MCF 10A (cell line): ENCODE data around the gene ABCC5. TPM values are rescaled to one million over a fixed set of nuclear protein-coding genes. Genes with fewer than 3 reads are reported as not detected.

ENCODE experiments used
- BruUV-seq: library from RNA; stranded (reverse); fragments of 400-500 nt; replicated peaks from 2 replicates; lab custom pipeline; 2021; lab: Mats Ljungman, UMichigan
- CTCF ChIA-PET: fragments of 300-600 bp; sonication (Branson Sonifier 250); formaldehyde crosslinking; extraction: SDS; loops from one replicate; lab custom pipeline; 2021; ENCODE audit warnings: antibody characterized with exemption, inconsistent platforms; lab: Yijun Ruan, JAX
- POLR2A ChIA-PET: fragments of 300-600, 350-650 bp; sonication (Branson Sonifier 250); formaldehyde crosslinking; extraction: SDS; loops from one replicate; lab custom pipeline; 2020; ENCODE audit warnings: antibody characterized with exemption, inconsistent platforms; lab: Yijun Ruan, JAX
- DNase-seq: peaks from one replicate; pipeline ENCODE4 v3.0.0-alpha.2; 2018; ENCODE audit not compliant: unreplicated experiment
- H3K27ac Mint-ChIP-seq: one replicate; pipeline ENCODE4 v1.8.0; 2022; ENCODE audit warnings: mild to moderate bottlenecking, low read depth, mixed read lengths; ENCODE audit not compliant: unreplicated experiment
- H3K27me3 Mint-ChIP-seq: one replicate; pipeline ENCODE4 v1.8.0; 2022; ENCODE audit warnings: mixed read lengths; ENCODE audit not compliant: insufficient read depth, unreplicated experiment
- H3K36me3 Mint-ChIP-seq: one replicate; pipeline ENCODE4 v1.8.0; 2022; ENCODE audit warnings: mild to moderate bottlenecking, moderate library complexity, mixed read lengths; ENCODE audit not compliant: insufficient read depth, unreplicated experiment
- H3K4me1 Mint-ChIP-seq: one replicate; pipeline ENCODE4 v1.8.0; 2022; ENCODE audit warnings: mixed read lengths; ENCODE audit not compliant: insufficient read depth, unreplicated experiment
- H3K4me3 Mint-ChIP-seq: one replicate; pipeline ENCODE4 v1.8.0; 2022; ENCODE audit warnings: mild to moderate bottlenecking, moderate library complexity, mixed read lengths; ENCODE audit not compliant: unreplicated experiment
- H3K9me3 Mint-ChIP-seq: one replicate; pipeline ENCODE4 v1.8.0; 2022; ENCODE audit warnings: mixed read lengths; ENCODE audit not compliant: unreplicated experiment
- CTCF ChIP-seq: fragments of 200-600 bp; IDR thresholded peaks from one replicate; pipeline ENCODE4 v1.8.0; 2022; ENCODE audit warnings: antibody characterized with exemption, mild to moderate bottlenecking; ENCODE audit not compliant: unreplicated experiment
- intact Hi-C: fragments of 100-400 bp; cut with micrococcal nuclease; formaldehyde crosslinking; loops from 2 replicates; pipeline ENCODE4 v1.14.1; 2022
- total RNA-seq: library from RNA; stranded (reverse); gene quantifications from 2 replicates; pipeline ENCODE4 v1.2.3, GENCODE V29; 2022

The ABCC5 gene
- total RNA-seq, 1 experiment from 2014 or later: 16.5 TPM

- no peaks in the 10 kb centered on the region for H3K27me3 Mint-ChIP-seq
- no peaks in the 10 kb centered on the region for H3K9me3 Mint-ChIP-seq
- H3K36me3 Mint-ChIP-seq: peaks cover 36% of the 10 kb centered on the region
- no peaks in the 10 kb centered on the region for H3K4me1 Mint-ChIP-seq
- DNase-seq: no peak
- no peak for TF ChIP-seq CTCF
- intact Hi-C loops: no loop called here
- CTCF ChIA-PET: interaction anchor here (0.6 to 1.0 kb wide), 4 partner anchors 49 to 340 kb away, joined by 3 to 5 read pairs (median 3); partner anchors contain the start of gene ABCC5
- no peak overlapping the region for H3K27ac Mint-ChIP-seq
- no peak overlapping the region for H3K4me3 Mint-ChIP-seq
- no TSS peak for BruUV-seq
- POLR2A ChIA-PET: interaction anchor here (1.2 kb wide), 1 partner anchor 26 kb away, joined by 3 read pairs; no protein-coding TSS in a partner anchor
Measured at GRCh38 chr3:183944775-183945174, 72.9 kb downstream of the ABCC5 start.

GRCh38 chr3:183943739-183944138 is 73.9 kb downstream of the ABCC5 start:
- Mint-ChIP-seq H3K36me3 (peaks cover 44% of the 10 kb centered on the region), H3K9me3 (no peaks in the 10 kb centered on the region), H3K27ac (no peak overlapping the region), H3K4me3 (no peak overlapping the region), H3K27me3 (no peaks in the 10 kb centered on the region), H3K4me1 (no peaks in the 10 kb centered on the region)
- no peak for DNase-seq
- ChIA-PET POLR2A (no interaction called here), CTCF (interaction anchor here (0.6 to 1.3 kb wide), 3 partner anchors 48 to 415 kb away, joined by 3 to 7 read pairs (median 3); no protein-coding TSS in a partner anchor)
- intact Hi-C loops: no loop called here
- no TSS peak for BruUV-seq
- TF ChIP-seq CTCF: no peak

GRCh38 chr3:183941216-183941615 is 76.5 kb downstream of the ABCC5 start:
- ChIA-PET POLR2A (interaction anchor here (0.8 kb wide), 1 partner anchor 23 kb away, joined by 3 read pairs; no protein-coding TSS in a partner anchor), CTCF (interaction anchor here (0.6 to 1.7 kb wide), 4 partner anchors 10 to 819 kb away, joined by 3 to 4 read pairs (median 4); no protein-coding TSS in a partner anchor)
- Mint-ChIP-seq H3K27ac (no peak overlapping the region), H3K36me3 (peaks cover 56% of the 10 kb centered on the region), H3K4me3 (no peak overlapping the region), H3K27me3 (no peaks in the 10 kb centered on the region), H3K4me1 (no peaks in the 10 kb centered on the region), H3K9me3 (no peaks in the 10 kb centered on the region)
- DNase-seq: no peak
- BruUV-seq: no TSS peak
- intact Hi-C loops: no loop called here
- TF ChIP-seq CTCF: no peak

- BruUV-seq: no TSS peak
- DNase-seq: peak; percentile 27
- POLR2A ChIA-PET: no interaction called here
- TF ChIP-seq CTCF: no peak
- H3K27ac Mint-ChIP-seq: no peak overlapping the region
- intact Hi-C loops: no loop called here
- no peaks in the 10 kb centered on the region for H3K27me3 Mint-ChIP-seq
- peaks cover 60% of the 10 kb centered on the region for H3K36me3 Mint-ChIP-seq
- no peak overlapping the region for H3K4me3 Mint-ChIP-seq
- no peaks in the 10 kb centered on the region for H3K9me3 Mint-ChIP-seq
- CTCF ChIA-PET: interaction anchor here (0.5 to 0.9 kb wide), 3 partner anchors 17 to 854 kb away, joined by 3 read pairs; no protein-coding TSS in a partner anchor
- no peaks in the 10 kb centered on the region for H3K4me1 Mint-ChIP-seq
Measured at GRCh38 chr3:183937601-183938286, 79.9 kb downstream of the ABCC5 start.
